Skin epidermis (tissue), 12 donors: Measurements from ENCODE around the gene MAPK9.
A peak's percentile ranks its signal among the peaks of the same experiment; 100 is the strongest.
"Not testable (repeated sequence)": the region's sequence is repeated elsewhere in the genome, so short reads cannot be mapped to it uniquely, and the experiment has no call there.

Experiments used
- H3K27ac ChIP-seq, 21 experiments: fragments of 200-600 bp; sonication (generic) in 11 of 21; one replicate each; pipeline ENCODE4 v1.5.0; 2020; ENCODE audit warnings: mild to moderate bottlenecking in 3 of 21, inconsistent platforms in 2 of 21, moderate library complexity in 2 of 21
- H3K4me3 ChIP-seq, 7 experiments: fragments of 200-600 bp; sonication (generic) in 2 of 7; one replicate each; pipeline ENCODE4 v1.5.0; 2020; ENCODE audit warnings: inconsistent platforms in 2 of 7, mild to moderate bottlenecking in 2 of 7, moderate library complexity in 1 of 7

MAPK9 gene

DNA sequence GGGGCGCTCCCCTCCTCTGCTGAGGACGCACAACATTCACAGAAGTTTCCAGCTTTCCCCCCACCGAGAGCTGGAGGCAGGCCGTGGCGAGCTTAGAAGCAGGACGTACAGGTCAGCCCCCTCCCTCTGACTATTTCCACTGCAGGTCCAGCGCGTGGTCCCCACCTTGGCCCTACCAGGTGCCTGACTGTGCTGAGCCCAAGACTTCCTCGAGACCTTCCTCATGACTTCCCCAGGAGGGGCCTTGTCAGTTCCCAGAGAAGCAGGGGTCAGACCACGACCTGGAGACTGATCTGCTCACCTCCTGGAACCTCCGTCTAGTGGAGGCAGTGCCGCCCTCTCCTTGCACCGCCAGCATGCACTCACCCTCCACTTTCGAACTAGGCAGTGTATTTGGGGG is 7.1 kb upstream of the MAPK9 start:
- H3K27ac ChIP-seq, H3K4me3 ChIP-seq: not testable (repeated sequence)

DNA sequence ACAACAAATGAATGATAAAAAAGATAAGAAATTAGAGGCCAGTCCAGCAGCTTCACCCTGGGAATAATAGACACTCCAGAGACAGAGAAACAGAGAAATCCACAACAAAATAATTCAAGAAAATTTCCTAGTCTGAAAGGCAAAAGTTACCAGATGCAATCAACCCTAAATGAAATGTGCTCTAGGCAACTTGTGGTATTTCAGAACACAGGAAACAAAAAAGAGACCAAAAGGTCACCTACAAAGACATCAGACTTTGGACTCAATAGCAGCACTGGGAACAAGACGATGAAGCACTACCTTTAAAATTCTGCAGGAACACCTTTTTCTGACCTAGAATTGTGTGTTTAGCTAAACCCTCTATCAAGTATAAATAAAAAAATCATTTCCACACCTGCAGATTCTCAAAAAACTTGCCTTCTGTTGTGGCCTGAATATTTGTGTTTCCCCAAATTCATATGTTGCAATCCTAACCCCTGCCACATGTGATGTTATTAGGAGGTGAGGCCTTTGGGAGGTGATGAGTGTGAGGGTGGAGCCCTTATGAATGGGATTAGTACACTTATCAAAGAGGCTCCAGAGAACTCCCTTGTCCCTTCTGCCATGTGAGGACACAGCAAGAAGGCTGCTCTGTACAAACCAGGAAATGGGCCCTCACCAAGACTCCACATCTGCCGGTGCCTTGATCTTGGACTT is 5.9 kb upstream of the MAPK9 start:
- Histone ChIP-seq H3K4me3 (no peak overlapping the region), H3K27ac (no peak overlapping the region)

DNA sequence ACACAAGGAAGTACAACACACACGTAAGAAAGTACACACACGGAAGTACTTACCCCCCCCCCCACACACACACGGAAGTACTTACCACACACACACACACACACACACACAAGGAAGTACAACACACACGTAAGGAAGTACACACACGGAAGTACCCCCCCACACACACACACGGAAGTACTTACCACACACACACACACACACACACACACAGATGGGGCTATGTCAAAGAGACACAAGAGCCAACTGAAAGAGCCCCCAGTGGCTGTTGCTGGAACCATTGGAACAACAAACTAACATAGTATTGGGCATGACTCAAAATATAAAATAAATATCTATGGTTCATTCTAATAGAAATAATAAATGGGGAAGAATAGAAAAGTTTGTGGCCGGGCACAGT is 4.9 kb upstream of the MAPK9 start:
- no peak overlapping the region for H3K4me3 ChIP-seq
- no peak overlapping the region for H3K27ac ChIP-seq

DNA sequence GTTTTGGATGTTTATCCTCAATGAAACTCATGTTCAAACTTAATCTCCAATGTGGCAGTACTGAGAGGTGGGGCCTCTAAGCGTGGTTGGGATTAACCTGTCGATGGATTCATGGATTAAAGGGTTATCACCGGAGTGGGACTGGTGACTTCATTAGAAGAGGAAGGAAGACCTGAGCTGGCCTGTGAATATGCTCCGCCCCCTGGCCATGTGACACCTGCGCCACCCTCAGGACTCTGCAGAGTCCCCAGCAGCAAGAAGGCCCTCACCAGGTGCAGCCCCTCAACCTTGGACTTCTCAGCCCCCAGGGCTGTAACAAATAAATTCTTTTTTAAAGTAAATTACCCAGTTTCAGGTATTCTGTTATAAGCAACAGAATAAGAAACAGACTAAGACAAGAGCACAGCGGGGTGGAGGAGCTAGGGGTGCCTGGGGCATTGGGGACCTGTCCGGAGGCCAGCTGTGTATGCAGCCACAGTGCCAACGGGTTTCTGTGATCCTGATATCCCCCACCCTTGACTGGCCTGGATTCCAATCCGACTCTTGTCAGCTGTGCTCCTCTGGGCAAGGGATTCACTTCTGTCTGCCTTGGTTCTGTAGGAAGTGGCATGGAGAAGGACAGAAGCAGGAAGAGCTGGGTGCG is 3.2 kb upstream of the MAPK9 start:
- Histone ChIP-seq H3K4me3 (no peak overlapping the region), H3K27ac (peak overlapping the region in 2 of 21 experiments; percentile 0 to 21)

DNA sequence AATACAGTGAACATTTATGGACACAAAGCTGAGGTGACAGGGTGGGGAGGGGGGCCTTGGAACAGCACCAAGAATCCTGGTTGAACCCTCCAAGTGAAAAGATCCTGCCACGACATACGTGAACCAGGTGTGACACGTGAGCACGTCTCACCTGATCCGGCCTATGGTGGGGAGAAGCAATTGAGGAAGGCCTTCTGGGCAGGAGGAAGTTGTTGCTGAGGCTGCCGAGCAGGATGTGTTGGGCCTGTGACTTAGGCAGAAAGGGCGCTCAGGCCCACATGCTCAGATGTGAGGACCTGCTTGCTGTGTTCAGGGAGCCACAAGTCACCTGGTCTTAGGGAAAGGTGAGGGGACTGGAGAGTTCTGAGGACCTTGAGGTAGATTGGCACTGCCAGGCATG is 2.5 kb upstream of the MAPK9 start:
- Histone ChIP-seq H3K4me3 (no peak overlapping the region), H3K27ac (peak overlapping the region in 4 of 21 experiments; percentile 0 to 21 (median 7))

DNA sequence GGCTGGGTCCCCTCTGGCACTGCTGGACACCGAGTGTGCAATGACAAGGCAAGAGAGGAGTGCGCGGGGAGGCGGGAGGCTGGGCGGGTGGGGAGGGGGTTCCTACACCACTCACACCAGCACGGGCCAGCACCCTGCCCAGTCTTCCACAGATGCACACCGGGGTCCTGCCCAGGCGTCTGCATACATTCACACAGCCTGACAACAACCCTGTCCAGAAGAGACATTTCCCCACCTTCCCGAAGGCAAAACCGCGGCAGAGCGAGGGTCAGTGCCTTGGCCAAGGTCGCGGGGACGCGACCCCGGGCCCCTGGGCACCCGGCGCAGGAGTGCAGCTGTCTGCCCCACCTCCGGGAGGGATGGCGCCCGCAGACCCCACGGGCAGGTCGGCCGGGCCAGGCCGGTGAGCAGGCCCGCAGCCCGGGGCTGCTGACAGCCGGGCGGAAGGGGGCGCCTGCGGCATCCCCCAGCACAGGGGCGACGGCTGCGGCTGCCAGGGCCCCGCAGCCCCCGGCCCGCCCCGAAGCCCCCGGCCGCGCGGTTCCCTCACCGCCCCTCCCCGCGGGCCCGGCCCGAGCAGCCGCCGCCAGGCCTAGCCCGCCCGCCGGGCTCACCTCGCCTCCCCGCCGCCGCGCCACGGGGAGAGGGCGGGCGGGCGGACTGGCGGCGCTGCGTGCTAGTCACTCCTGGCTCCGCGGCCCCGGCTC is 496 bp downstream of the MAPK9 start:
- Histone ChIP-seq H3K4me3 (peak overlapping the region; percentile 49 to 100 (median 91)), H3K27ac (peak overlapping the region in 13 of 21 experiments; percentile 8 to 96 (median 60))

DNA sequence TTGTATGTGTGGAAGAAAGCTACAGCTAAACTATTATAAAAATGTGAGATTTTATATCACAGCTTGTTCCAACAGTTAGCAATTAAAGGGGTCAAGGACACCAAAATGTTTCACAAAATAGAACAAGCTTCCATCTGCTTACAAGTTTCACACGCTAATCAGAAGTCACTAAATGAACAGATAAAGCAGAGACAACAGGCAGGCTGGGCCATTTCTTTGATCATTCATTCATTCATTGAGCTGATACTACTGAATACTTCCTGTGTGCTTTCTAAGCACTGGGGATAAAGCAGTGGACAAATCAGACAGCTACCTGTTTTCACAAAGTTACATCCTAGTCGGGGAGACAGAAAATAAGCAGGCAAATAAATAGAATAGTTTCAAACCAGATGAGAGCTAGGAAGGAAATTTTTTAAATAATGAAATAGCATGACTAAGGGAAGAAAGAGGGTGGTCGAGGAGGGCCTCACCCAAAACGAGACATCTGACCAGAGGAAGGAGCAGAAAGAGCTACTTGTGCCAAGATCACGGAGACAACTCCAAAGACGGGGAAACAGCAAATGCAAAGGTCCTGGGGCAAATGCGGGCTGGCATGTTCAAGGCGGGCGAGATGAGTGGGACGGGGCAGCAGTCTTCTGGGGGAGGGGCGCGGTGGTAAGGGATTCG is 1.2 kb downstream of the MAPK9 start:
- Histone ChIP-seq H3K27ac (peak overlapping the region in 6 of 21 experiments; percentile 53 to 96 (median 74)), H3K4me3 (peak overlapping the region; percentile 49 to 100 (median 91))

DNA sequence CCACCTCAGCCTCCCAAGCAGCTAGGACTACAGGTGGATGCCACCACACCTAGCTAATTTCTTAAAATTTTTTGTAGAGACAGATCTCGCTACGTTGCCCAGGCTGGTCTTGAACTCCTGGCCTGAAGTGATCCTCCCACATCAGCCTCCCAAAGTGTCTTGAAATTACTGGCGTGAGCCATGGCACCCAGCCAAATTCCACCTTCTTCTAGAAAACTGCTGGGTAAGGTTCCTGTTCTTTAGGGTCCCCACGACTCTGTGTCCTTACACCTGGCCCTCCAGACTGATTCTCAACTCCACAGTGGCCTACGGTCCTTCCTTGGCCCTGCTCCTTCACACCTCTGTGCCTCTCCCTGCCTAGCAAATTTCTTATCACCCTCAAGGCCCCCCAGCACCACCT is 1.9 kb downstream of the MAPK9 start:
- Histone ChIP-seq H3K27ac (no peak overlapping the region), H3K4me3 (no peak overlapping the region)

DNA sequence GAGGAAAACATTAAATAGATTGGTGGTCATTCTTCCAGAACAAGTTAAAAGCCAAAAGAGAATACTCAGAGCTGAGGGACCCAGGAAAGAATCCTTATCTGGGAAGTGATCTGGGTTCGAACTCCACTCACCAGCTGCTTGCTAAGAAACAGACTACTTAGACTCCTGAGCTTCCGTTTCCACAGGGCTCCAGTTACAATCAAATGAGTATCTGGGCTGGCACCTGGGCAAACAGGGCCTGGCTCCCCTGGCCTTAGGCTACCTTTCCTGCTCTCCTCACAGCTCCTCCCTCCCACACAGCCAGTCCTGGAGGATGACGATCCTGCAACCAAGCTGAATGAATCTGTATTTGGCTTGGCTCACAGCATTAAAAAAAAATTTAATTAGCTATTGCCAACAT is 2.5 kb downstream of the MAPK9 start:
- H3K4me3 ChIP-seq: no peak overlapping the region
- H3K27ac ChIP-seq: no peak overlapping the region

DNA sequence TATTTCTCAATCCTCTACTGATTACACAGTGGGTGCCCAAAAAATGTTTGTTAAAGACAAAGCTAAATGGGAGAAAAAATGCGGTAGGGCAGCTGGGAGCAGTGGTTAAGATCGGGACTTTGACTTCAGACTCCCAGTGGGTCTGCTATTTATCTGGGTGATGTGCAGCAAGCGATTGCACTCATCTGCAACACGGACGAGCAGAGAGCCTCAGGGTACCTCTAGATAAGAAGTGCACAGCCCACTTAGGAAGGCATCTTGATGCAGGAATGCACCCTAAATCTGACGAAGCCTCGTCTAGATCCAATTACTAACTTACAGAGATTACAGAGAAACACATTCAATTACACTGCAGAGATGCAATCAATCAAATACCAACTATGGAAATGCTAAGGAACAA is 4.0 kb downstream of the MAPK9 start:
- Histone ChIP-seq H3K4me3 (no peak overlapping the region), H3K27ac (no peak overlapping the region)

DNA sequence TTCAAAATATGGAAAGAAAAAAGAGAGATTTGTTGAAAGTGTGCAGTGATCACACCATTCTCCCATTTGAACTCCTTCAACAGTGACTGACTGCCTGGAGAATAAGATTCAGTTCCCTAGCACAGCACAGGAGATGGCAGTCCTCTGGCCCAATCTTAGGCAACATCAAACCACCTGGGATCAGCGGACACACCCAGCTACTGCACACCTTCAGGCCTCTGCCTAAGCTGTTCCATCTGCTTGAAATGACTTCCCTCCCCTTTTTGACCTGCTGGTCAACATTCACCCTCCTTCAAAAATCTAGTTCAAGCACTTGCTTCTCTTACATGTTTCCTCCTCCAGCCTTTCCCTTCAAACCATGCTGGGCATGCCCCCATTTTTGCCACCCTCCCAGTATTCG is 4.5 kb downstream of the MAPK9 start:
- Histone ChIP-seq H3K4me3 (no peak overlapping the region), H3K27ac (no peak overlapping the region)

DNA sequence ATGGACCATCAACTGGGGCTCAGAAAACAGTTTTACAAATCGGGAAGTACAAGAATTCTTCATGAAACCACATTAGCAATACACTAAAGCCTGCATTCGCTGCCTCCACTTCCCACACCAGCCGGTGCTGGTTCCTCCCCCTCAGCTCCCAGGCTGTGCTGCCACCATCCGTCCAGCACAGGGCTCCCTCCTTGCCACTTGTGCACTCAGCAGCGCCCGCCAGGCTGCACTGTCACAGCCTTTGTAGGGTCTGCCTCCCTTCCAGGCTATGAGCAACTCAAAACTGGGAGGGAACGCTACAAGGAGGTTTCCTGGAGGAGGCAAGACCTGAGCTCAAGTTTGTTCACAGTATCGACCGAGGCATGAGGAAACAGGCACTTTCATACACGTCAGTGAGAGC is 7.7 kb downstream of the MAPK9 start:
- H3K27ac ChIP-seq: no peak overlapping the region

DNA sequence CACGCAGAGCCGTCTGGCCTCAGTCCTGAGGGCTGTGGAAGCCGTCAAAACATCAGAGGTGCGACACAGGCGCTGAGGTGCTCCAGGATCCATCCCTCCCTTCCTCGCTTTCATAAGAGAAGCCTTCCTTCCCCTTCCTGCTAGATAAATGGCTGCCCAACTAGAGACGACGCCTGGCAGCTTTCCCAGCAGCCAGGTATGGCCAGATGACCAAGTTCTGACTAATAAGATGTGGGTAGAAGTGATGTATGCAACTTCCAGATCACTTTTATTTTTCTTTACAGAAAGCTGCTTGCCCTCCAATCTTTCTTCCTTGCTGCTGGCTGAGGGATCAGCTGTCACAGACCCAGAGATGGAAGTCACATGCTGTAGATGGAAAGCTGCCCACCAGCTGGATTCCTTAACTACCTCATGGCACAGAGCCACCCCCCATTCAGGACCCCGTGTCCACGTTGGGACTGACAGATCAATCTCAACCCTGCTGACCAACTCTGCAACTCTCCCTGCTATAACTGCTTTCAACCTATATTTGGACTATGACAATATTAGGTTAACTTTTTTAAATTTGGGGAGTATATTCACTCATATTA is 8.8 kb downstream of the MAPK9 start:
- Histone ChIP-seq H3K4me3 (no peak overlapping the region), H3K27ac (no peak overlapping the region)

More for the DNA sequence above, 7.7 kb downstream of the MAPK9 start:
- H3K4me3 ChIP-seq: no peak overlapping the region

DNA sequence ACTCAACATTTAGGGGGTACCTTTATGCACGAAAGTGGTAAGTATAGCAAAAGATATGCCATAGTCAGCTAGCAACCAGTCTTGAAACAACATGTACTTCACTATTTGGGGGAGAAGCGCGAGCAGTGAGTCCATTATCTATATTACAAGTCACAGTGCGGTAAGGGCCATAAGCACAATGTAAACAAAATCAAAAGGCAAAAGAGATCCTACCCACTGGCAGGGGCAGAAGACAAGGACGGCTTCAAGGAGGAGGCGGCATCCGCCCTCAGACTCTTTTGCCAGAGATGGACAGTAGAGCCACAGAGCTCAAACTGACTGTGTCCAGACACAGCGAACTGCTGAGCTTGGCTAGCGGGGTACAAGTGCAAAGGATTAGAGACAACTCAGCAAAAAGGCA is 9.6 kb downstream of the MAPK9 start:
- Histone ChIP-seq H3K4me3 (no peak overlapping the region), H3K27ac (no peak overlapping the region)

DNA sequence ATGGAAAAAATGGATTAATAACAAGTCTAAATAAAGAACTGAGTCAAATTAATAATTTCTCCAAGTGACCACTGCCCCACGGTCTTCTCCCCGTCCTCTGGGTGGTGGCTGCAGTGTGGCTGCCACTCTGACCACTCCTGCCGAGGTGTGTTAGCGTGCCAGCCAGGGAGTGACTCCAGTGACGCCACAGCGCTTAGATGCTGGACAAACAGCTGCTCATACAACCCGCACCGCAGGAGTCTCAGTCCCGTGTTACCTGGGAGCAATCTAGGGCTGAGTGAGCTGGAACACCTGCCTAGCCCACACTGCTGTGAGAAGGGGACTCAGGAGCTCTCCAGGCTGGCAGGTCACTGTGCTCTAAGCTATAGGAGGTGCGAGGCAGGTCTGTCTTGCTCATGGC is 10.2 kb downstream of the MAPK9 start:
- Histone ChIP-seq H3K27ac (no peak overlapping the region), H3K4me3 (no peak overlapping the region)

DNA sequence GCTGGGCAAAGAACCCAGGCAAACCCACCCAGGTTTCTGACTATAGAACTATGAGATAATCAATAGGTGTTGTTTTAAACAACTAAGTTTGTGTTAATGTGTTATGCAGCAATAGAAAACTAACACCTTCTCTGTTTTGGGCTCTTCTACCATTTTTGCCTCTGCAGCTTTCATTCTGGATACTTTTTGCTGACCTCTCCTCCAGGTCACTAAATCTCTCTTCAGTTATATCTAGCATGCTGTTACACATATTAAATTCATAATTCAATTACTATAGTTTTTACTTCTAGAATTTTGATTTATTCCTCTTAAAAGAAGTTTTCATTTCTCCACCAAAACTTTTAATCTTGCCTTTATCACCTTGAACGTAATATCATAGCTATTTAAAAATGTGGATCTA is 17.2 kb downstream of the MAPK9 start:
- Histone ChIP-seq H3K27ac (no peak overlapping the region), H3K4me3 (no peak overlapping the region)

DNA sequence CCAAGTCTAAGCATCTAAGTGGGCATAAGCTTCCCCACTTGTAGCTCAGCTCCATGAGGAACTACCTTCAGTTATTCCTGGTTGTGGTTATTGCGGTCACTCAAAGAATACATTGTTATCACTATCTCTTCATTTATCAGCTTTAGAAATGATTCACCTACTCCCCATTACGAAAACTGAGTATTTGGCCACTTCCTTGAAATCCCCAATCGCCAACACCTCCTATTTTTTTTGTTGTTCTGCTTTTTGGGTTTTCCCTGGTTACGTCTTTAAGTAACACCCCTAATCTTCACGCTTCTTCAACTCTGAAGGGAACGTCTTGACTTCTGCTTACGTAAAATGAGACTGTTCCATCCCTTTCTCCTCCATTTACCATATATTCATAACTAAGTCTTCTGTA is 20.7 kb downstream of the MAPK9 start:
- Histone ChIP-seq H3K27ac (no peak overlapping the region), H3K4me3 (no peak overlapping the region)

DNA sequence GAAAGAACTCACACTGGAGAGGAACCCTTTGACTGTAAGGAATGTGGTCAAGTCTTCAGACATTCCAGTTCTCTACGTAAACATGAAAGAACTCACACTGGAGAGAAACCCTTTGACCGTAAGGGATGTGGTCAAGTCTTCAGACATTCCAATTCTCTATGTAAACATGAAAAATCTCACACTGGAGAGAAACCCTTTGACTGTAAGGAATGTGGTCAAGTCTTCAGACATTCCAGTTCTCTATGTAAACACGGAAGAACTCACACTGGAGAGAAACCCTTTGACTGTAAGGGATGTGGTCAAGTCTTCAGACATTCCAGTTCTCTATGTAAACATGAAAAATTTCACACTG is 32.6 kb downstream of the MAPK9 start:
- no peak overlapping the region for H3K4me3 ChIP-seq
- no peak overlapping the region for H3K27ac ChIP-seq

DNA sequence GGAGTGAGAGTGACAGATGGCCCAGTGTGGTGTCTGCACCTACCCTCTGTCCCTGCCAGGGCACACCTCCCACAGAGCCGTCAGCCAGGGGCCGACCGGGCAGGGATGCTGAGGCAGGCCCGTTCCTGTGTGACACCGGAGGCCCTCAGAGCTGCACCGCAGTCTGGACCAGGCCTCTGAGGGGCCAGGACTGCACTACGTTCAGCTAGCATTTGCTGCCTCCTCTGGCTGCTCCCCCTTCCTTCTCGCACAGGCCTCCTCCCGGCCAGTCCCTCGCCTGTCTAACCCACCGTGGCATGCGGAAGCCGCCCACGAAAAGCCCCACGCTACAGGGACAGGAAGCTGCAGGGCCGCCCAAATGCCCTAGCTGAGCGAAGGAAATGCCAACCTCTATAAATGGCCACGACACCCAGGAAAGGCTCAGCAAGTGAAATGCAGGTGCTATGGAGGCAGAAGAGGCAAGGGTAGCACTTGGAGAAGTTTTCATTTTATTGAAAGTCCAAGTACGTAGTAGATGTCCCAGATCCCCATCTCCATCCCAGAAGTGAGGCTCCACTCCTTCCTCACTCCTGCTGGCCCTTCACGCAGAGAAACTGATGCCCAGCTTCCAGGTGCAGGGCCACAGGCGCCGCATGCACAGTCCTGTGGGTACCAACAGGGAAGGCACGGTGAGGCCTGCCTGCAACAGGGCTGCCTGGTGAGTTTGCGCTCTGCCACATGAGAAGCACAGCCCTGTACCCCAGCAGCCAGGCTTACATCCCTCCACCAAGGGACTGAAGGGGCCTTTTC is 38.7 kb downstream of the MAPK9 start:
- Histone ChIP-seq H3K27ac (no peak overlapping the region), H3K4me3 (no peak overlapping the region)

DNA sequence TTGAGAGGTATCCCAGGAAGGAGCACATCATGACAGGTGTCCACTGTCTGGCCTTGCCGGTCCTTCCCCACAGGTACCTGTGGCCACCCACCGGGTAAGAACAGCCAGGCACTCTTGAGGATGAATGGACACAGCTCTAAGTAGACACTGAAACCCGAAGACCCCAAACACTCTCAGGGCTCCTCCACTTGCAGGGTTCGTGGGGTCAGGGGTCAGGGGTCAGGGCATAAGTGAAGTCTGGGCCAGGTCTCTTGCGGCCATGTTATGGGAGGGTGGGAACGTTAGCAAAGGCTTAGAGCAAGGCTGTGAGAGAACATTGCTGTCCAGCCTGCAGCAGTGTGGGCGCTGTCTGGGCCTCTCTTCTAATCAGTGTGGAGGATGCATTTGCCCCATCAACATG is 40.0 kb downstream of the MAPK9 start:
- H3K27ac ChIP-seq: no peak overlapping the region

More for the DNA sequence above, 40.0 kb downstream of the MAPK9 start:
- no peak overlapping the region for H3K4me3 ChIP-seq
